Trophoblast cell (in vitro differentiated cells and primary cell): ENCODE measurements around the gene LRMDA.
A peak's percentile ranks its signal among the peaks of the same experiment; 100 is the strongest.
"Not testable (repeated sequence)": the region's sequence is repeated elsewhere in the genome, so short reads cannot be mapped to it uniquely, and the experiment has no call there.

Source experiments
- DNase-seq, 2 donors: peaks; one replicate each; pipeline ENCODE4 v3.0.0-alpha.2; 2016
- H2AFZ ChIP-seq: 2 replicates; pipeline ENCODE4 v1.6.1; 2013; ENCODE audit warnings: low read length, moderate library complexity, mild to moderate bottlenecking; ENCODE audit not compliant: insufficient read depth, poor library complexity
- H2AK5ac ChIP-seq: 2 replicates; pipeline ENCODE4 v1.6.1; 2013; ENCODE audit warnings: mild to moderate bottlenecking, low read length
- H2BK120ac ChIP-seq: 2 replicates; pipeline ENCODE4 v1.6.1; 2013; ENCODE audit warnings: low read length, mild to moderate bottlenecking, moderate library complexity; ENCODE audit not compliant: insufficient read depth, poor library complexity
- H2BK12ac ChIP-seq: 2 replicates; pipeline ENCODE4 v1.6.1; 2013; ENCODE audit warnings: mild to moderate bottlenecking, low read length, moderate library complexity
- H2BK5ac ChIP-seq: 2 replicates; pipeline ENCODE4 v1.6.1; 2013; ENCODE audit warnings: low read length, low read depth, moderate library complexity, mild to moderate bottlenecking; ENCODE audit not compliant: poor library complexity
- H3K14ac ChIP-seq: 2 replicates; pipeline ENCODE4 v1.6.1; 2013; ENCODE audit warnings: mild to moderate bottlenecking, low read length
- H3K18ac ChIP-seq: 2 replicates; pipeline ENCODE4 v1.6.1; 2013; ENCODE audit warnings: mild to moderate bottlenecking, low read length
- H3K23ac ChIP-seq: 2 replicates; pipeline ENCODE4 v1.6.1; 2013; ENCODE audit warnings: low read length
- H3K27ac ChIP-seq: 2 replicates; pipeline ENCODE4 v1.5.1; 2013; ENCODE audit warnings: low read depth, mild to moderate bottlenecking, inconsistent platforms, low read length, moderate library complexity
- H3K27me3 ChIP-seq: 2 replicates; pipeline ENCODE4 v1.6.1; 2013; ENCODE audit warnings: inconsistent platforms, mild to moderate bottlenecking, low read length, moderate library complexity; ENCODE audit not compliant: insufficient read depth
- H3K36me3 ChIP-seq, 2 experiments: 1 replicate in 1 of 2; 2 replicates in 1 of 2; pipeline ENCODE4 v1.6.1; 2013; ENCODE audit warnings: low read length in 2 of 2, mild to moderate bottlenecking in 2 of 2, moderate library complexity in 1 of 2; ENCODE audit not compliant: insufficient read depth in 2 of 2, control insufficient read depth in 1 of 2
- H3K4ac ChIP-seq: 2 replicates; pipeline ENCODE4 v1.6.1; 2013; ENCODE audit warnings: low read depth, mild to moderate bottlenecking, low read length, moderate library complexity
- H3K4me1 ChIP-seq, 2 experiments: 1 replicate in 1 of 2; 2 replicates in 1 of 2; pipeline ENCODE4 v1.6.1; 2013; ENCODE audit warnings: low read length in 2 of 2, mild to moderate bottlenecking in 2 of 2, moderate library complexity in 1 of 2; ENCODE audit not compliant: insufficient read depth in 2 of 2, control insufficient read depth in 1 of 2
- H3K4me2 ChIP-seq: 2 replicates; pipeline ENCODE4 v1.6.1; 2013; ENCODE audit warnings: inconsistent platforms, mild to moderate bottlenecking, low read length, moderate library complexity
- H3K4me3 ChIP-seq: 2 replicates; pipeline ENCODE4 v1.5.1; 2013; ENCODE audit warnings: mild to moderate bottlenecking, low read depth, low read length, inconsistent platforms
- H3K79me1 ChIP-seq: one replicate; pipeline ENCODE4 v1.6.1; 2013; ENCODE audit warnings: low read length
- H3K79me2 ChIP-seq: 2 replicates; pipeline ENCODE4 v1.6.1; 2013; ENCODE audit warnings: low read length, mild to moderate bottlenecking; ENCODE audit not compliant: control insufficient read depth, insufficient read depth, poor library complexity
- H3K9ac ChIP-seq: 2 replicates; pipeline ENCODE4 v1.6.1; 2013; ENCODE audit warnings: mild to moderate bottlenecking, low read length
- H3K9me3 ChIP-seq: 2 replicates; pipeline ENCODE4 v1.6.1; 2013; ENCODE audit warnings: low read depth, mild to moderate bottlenecking, control low read depth, inconsistent platforms, low read length; ENCODE audit not compliant: insufficient read depth
- H4K12ac ChIP-seq: 2 replicates; pipeline ENCODE4 v1.6.1; 2013; ENCODE audit warnings: low read depth, mild to moderate bottlenecking, low read length, moderate library complexity
- H4K8ac ChIP-seq: 2 replicates; pipeline ENCODE4 v1.6.1; 2013; ENCODE audit warnings: low read depth, mild to moderate bottlenecking, low read length, moderate library complexity
- H4K91ac ChIP-seq: one replicate; pipeline ENCODE4 v1.6.1; 2013; ENCODE audit warnings: low read depth, mild to moderate bottlenecking, low read length, moderate library complexity
- WGBS: extraction: QIAGEN DNeasy Blood & Tissue Kit; methylation state at CpG from one replicate; pipeline ENCODE4 v1.1.7; 2013; ENCODE audit warnings: missing lambda C conversion rate; ENCODE audit not compliant: insufficient read length, insufficient coverage; ENCODE audit errors: extremely low coverage; 5-methylcytosine and 5-hydroxymethylcytosine counted together

The LRMDA gene

GRCh38 chr10:76148217-76148616, 716.8 kb downstream of the LRMDA start:
- H2AFZ ChIP-seq, H3K79me2 ChIP-seq, H3K36me3 ChIP-seq, H3K4me3 ChIP-seq, H3K9me3 ChIP-seq, H3K23ac ChIP-seq, H4K12ac ChIP-seq, H3K14ac ChIP-seq, DNase-seq, H3K4ac ChIP-seq, H4K91ac ChIP-seq, H3K27ac ChIP-seq, H2BK120ac ChIP-seq, H3K9ac ChIP-seq, H2BK5ac ChIP-seq, H3K18ac ChIP-seq, H4K8ac ChIP-seq, H3K27me3 ChIP-seq, H2BK12ac ChIP-seq, H3K4me2 ChIP-seq, H2AK5ac ChIP-seq: not testable (repeated sequence)
- Histone ChIP-seq H3K4me1 (peaks cover 16 to 18% of the 10 kb centered on the region in 2 experiments), H3K79me1 (peaks cover 17% of the 10 kb centered on the region)
- WGBS, result no CpG with 5 or more reads among the region's 8 CpGs

GRCh38 chr10:76149182-76149581, 717.8 kb downstream of the LRMDA start:
- peaks cover 0 to 1% of the 10 kb centered on the region in 2 experiments for H3K36me3 ChIP-seq
- peak overlapping the region; percentile 85 for H4K91ac ChIP-seq
- peak overlapping the region; percentile 84 for H2BK12ac ChIP-seq

GRCh38 chr10:76149602-76150138, 718.2 kb downstream of the LRMDA start:
- no CpG with 5 or more reads among the region's 2 CpGs for WGBS
- Histone ChIP-seq H4K8ac (peak overlapping the region; percentile 32), H3K4me1 (peaks cover 16 to 18% of the 10 kb centered on the region in 2 experiments), H3K79me1 (peaks cover 19% of the 10 kb centered on the region), H3K4me2 (peak overlapping the region; percentile 29), H3K27me3 (no peaks in the 10 kb centered on the region), H3K9ac (no peak overlapping the region), H3K9me3 (peaks cover 3% of the 10 kb centered on the region), H4K91ac (peak overlapping the region; percentile 85), H3K4me3 (no peak overlapping the region), H2BK12ac (peak overlapping the region; percentile 55), H3K14ac (peak overlapping the region; percentile 54), H2AK5ac (peak overlapping the region; percentile 35), H3K36me3 (peaks cover 0 to 1% of the 10 kb centered on the region in 2 experiments), H3K79me2 (no peaks in the 10 kb centered on the region), H3K4ac (peak overlapping the region; percentile 30), H3K27ac (peak overlapping the region; percentile 91), H4K12ac (no peak overlapping the region), H2BK5ac (peak overlapping the region; percentile 84), H2AFZ (peak overlapping the region; percentile 27), H3K23ac (no peak overlapping the region), H2BK120ac (peak overlapping the region; percentile 85), H3K18ac (peak overlapping the region; percentile 19)
- DNase-seq, result no peak

More at GRCh38 chr10:76149182-76149581, 717.8 kb downstream of the LRMDA start:
- Histone ChIP-seq H3K79me1 (peaks cover 19% of the 10 kb centered on the region), H3K14ac (peak overlapping the region; percentile 56), H2BK120ac (no peak overlapping the region), H3K27me3 (no peaks in the 10 kb centered on the region), H2AK5ac (no peak overlapping the region), H3K79me2 (no peaks in the 10 kb centered on the region), H2AFZ (no peak overlapping the region), H4K12ac (no peak overlapping the region), H3K23ac (no peak overlapping the region), H4K8ac (no peak overlapping the region), H3K9ac (no peak overlapping the region), H3K4me1 (peaks cover 16 to 18% of the 10 kb centered on the region in 2 experiments), H2BK5ac (peak overlapping the region; percentile 84), H3K18ac (no peak overlapping the region), H3K9me3 (peaks cover 3% of the 10 kb centered on the region), H3K4ac (no peak overlapping the region), H3K4me2 (no peak overlapping the region), H3K4me3 (no peak overlapping the region), H3K27ac (peak overlapping the region; percentile 91)
- no CpG with 5 or more reads among the region's 1 CpG for WGBS
- no peak for DNase-seq

- peaks cover 0 to 1% of the 10 kb centered on the region in 2 experiments for H3K36me3 ChIP-seq
- peak overlapping the region; percentile 54 for H3K14ac ChIP-seq
- peak overlapping the region; percentile 19 for H3K18ac ChIP-seq
- peak overlapping the region; percentile 27 for H2AFZ ChIP-seq
- no peak overlapping the region for H3K4ac ChIP-seq
- H3K79me2 ChIP-seq, result no peaks in the 10 kb centered on the region
- peak overlapping the region; percentile 69 for H4K8ac ChIP-seq
- no peak overlapping the region for H3K23ac ChIP-seq
- H2AK5ac ChIP-seq, result peak overlapping the region; percentile 35
- H3K79me1 ChIP-seq, result peaks cover 19% of the 10 kb centered on the region
- peaks cover 16 to 18% of the 10 kb centered on the region in 2 experiments for H3K4me1 ChIP-seq
- DNase-seq, result no peak
- H2BK12ac ChIP-seq, result peak overlapping the region; percentile 59
- no peak overlapping the region for H4K12ac ChIP-seq
- peak overlapping the region; percentile 85 for H4K91ac ChIP-seq
- peak overlapping the region; percentile 97 for H2BK120ac ChIP-seq
- no peak overlapping the region for H3K4me2 ChIP-seq
- no peak overlapping the region for H3K9ac ChIP-seq
- peak overlapping the region; percentile 91 for H3K27ac ChIP-seq
- peaks cover 3% of the 10 kb centered on the region for H3K9me3 ChIP-seq
- WGBS, result no CpG with 5 or more reads among the region's 17 CpGs
- H3K27me3 ChIP-seq, result no peaks in the 10 kb centered on the region
- H3K4me3 ChIP-seq, result no peak overlapping the region
- H2BK5ac ChIP-seq, result peak overlapping the region; percentile 84
These were observed 718.9 kb downstream of the LRMDA start for GRCh38 chr10:76150139-76150875.
